HG03039 (cell line): ENCODE results near the gene CD53.
A peak's percentile ranks its signal among the peaks of the same experiment; 100 is the strongest.

Experiments
- ATAC-seq: cut with Tn5 transposase; IDR thresholded peaks from one replicate; pipeline ENCODE4 v1.9.1; 2021; ENCODE audit warnings: mild to moderate bottlenecking, moderate library complexity; ENCODE audit not compliant: unreplicated experiment

Gene CD53

DNA sequence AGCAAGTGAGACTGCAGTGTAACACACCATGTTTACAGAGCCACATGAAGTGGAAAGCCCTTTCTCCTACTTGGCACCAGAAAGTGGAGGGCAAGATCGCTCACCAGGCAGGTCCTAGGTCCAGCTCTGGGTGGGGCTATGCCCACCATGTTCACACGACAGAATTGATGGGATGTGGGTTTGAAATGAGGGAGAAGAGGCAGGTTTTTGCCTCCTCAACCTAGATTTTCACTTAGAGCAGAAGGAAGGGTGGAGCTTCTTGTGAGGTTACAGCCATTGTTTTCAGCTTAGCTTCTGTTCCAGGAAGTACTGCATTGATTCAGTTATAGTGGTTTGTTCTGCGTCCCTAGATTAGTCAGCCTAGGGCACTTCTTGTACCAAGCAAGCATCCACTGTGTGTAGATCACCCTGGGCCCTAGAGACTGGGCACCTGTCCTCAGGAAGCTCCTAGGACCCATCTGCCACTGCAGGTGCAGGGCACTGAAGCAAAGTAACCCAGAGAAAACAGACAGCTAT, 2.3 kb downstream of the CD53 start:
- peak; percentile 31 for ATAC-seq

DNA sequence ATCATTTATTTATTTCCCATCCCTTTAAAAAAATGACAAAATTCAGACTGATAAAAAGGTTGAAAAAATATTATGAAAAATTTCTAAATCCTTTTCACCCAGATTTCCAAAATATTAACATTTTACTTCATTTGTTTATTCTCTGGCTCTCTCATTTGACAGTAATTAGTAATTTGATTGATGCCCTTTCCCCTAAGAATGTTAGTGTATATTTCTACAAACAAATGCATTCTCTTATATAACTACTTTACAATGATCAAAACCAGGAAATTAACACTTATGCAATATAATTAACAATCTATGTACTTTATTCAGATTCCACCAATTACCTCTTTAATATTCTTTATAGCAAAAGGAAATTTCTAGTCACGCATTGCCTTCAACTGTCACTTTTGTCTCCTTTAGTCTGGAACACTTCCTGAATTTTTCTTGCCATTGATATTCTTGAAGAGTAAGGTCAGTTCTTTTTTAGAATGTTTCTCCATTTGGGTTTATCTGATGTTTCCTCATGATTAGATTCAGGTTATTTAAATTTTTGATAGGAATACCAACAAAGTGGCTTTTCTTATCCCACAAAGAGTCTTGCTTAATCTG, 3.9 kb downstream of the CD53 start:
- no peak for ATAC-seq

DNA sequence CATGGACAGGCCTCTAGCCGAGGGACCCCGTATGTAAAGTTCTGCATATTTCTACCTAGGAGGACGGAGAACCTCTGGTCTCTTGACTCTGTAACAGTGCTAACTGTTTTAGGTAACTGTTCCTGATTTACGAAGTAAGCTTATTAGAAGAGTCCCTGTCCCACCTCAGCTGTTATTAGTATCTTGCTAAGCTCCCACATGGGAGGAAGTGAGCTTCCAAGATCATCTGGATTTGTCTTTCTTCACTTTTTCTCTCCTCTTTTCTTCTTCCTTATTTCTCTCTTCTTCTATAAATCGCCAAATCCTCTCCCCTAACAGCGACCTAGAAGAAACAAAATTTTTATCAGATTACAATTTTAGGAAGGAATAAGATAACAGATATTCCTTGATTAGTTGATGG, 4.4 kb downstream of the CD53 start:
- ATAC-seq, result no peak

DNA sequence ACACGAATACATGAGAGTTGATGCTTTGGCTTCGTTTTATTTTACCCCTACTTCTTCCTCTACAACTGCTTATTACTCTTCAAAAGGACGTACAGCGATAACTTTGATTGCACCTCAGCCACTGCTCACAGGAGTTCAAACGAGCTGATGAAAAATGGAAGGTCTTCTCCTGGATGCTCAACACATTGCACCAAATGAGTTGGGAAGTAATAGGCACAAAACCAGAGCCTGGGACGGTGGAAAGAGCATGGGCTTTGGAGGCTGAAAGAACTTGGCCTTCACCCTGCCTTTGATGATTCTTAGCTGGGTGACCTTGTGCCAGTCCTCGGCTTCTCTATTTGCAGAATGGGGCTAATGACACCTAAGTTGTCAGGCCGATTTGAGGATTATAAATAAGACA, 4.8 kb downstream of the CD53 start:
- no peak for ATAC-seq

DNA sequence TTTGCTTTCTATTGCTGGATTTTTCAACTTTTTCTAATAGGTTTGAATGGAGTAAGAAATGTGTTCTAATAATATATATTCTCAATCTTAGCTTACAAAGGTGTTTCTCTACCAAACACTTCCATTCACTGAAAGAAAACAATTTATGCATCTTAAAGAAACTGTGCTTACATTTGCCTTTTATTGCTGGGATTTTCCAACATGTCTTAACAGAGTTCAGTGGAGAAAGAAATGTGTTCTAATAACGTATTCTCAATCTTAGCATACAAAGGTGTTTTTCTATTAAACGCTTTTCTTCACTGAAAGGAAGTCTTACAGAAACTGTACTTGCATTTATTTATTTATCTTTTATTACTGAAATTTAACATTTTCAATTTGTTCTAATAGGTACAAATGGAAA, 5.6 kb downstream of the CD53 start:
- ATAC-seq, result no peak

DNA sequence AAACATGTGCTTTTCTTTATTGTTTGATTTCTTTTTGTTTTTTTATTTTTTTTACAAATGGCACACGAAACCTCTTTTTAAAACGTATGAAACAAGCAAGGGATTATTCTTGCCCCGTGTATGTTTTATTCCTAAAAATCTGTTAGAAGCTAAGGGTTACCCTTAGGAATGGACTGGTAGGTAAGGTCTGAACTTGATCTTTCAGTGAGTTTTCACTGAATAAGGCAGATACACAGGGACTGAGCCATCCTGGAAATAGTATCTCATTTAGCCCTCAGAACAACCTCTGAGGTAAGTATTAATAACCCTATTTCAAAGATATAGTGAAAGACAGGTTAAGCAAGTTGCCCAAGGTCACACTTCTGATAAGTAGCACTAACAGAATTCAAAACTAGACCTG, 6.0 kb downstream of the CD53 start:
- no peak for ATAC-seq

DNA sequence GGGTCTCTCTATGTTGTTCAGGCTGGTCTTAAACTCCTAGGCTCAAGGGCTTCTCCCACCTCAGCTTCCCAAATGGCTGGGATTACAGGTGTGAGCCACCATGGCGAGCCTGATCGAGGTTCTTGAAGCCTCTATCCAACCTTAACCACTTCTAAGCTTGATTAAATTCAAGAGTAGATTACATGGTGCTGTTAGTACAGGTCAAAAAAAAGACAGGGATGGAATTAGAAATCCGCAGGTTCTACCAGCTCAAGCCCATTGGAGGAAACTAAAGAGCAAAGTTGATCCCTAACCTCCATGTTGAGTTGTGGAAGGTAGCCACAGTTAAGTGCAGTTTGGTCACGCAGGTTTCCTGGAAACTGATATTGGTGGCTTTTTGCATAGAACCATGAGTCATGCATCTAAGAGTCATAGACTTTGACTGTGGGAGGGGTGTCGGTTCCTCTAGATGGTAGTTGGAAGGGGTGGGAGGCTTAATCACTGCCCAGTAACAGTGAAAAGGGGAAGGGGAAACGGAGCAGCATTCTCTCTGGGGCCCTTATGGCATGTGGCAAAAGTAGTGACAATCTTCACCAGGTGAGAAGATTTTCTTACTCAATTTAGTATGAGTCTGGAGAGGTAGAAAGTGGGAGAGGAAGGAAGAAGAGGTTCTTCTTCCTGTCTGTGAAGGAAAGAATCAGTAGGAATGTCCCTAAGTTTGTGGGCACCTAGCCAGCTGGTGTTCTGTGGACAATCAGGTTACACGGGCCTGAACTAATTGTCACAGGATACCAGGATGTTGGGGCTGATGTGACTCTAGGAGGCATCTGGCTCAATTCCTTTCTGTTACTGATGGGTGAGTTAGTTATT, 7.0 kb downstream of the CD53 start:
- peak; percentile 50 for ATAC-seq

DNA sequence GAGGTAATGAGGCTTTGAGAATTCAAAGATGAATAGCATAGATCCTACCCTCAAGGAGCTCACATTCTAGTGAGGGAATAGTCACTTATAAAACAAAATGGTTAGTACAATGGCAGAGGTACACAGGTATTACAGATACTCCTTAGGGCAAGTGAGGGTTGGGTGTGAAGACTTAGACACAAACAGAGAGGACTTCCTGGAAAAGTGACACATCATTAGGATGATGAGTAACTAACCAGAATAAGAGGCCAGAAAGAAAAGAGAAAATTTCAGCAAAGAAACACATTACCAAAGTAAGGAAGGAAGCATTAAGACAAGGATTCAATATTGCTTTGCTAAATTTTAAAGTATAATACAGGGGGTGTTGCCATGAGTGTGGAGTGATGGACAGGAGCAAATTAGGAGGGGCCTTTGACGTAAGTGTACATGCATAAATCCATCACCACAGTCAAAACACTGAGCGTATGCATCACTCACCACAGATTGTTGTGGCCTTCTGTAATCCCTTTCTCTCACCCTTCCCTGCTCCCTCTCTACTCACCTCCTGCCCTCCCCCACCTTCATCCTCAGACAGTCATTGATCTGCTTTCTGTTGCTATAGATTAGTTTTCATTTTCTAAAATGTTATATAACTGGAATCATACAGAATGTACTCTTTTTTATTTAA, 7.9 kb downstream of the CD53 start:
- no peak for ATAC-seq

DNA sequence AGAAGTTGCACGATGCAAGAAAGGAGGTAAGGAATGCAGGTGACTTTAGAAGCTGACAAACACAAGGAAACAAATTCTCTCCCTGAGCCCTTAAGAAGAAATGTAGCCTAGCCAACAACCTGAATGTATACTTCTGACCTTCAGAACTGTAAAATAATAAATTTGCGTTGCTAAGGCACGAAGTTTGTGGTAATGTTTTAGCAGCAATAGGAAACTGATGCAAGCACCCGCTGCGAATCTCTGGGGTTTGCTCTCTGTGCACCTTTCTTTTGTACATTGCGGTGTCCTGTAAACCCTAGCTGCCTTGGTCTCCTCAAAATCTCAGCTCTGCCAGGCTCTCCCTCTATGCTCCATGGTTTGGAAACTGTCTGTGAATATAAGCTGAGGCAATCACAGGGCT, 15.1 kb downstream of the CD53 start:
- ATAC-seq, result no peak

DNA sequence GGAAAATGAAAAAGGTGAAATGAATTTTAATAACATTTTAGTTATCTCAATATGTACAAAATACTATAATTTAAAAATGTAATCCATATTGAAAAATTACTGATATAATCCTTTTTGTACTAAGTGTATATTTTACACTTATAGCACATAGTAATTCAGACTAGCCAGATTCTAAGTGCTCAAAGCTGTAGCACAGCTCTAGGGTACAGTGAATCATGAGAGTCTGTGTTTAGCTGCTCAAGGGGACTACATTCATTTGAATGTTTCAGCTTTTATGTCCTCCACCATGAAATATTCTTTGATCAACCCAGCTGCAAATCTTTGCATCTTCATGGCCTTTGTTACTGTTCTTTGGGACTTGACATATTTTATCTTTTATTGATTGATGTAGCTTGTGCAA, 15.7 kb downstream of the CD53 start:
- no peak for ATAC-seq

DNA sequence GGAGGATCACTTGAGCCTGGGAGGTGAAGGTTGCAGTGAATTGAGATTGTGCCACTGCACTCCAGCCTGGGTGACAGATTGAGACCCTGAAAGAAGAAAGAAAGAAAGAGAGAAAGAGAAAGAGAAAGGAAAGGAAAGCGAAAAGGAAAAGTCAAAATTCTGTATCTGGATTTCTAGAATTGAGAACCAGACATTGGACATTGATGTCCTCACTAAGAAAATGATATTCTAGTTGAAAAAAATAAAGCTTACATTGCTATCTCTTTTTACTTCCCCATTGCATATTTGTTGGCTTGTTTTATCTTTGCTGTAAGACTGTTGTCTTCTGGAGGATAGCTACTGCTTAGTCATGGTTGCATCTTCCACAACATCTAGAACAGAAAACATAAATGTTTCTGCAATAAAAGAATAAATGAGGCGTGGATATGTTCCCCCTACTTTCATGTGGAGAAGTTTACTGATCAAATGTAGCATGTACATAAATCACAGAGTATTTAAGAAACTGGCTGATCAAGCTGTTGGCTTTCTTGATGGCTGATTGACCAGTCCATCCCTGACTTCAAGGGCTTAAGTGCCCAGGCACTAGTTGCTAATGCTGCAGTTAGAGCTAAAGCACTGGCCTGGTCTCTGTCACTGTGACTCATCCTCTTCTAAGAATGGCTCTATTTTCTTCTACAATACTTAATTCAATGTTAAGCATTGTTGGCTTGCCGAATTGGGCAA, 17.7 kb downstream of the CD53 start:
- no peak for ATAC-seq

DNA sequence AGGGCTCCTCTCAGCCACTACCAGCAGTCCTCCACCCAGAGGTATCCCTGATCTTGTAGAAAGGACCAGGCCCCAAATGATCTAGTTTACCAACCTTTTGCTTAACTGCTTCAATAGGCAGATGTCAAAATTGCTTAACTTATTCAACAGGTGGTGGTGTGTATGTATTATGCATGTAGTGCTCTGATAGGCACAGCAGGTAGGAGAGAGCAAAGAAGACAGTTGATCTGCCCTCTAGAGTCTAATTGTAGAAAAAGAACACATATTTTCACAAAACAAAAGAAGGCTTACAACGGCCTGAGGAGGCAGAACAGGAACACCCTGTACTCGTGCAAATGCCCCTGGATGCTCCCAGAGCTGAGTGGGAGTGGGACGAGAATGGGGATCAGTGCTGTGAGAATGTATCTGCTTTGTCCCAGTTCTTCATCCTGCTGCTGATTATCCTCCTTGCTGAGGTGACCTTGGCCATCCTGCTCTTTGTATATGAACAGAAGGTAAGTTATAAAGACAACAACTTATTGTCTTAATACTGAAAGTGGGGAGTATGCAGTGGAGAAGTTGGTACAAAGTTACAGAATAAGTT, 21.1 kb downstream of the CD53 start:
- ATAC-seq, result no peak

DNA sequence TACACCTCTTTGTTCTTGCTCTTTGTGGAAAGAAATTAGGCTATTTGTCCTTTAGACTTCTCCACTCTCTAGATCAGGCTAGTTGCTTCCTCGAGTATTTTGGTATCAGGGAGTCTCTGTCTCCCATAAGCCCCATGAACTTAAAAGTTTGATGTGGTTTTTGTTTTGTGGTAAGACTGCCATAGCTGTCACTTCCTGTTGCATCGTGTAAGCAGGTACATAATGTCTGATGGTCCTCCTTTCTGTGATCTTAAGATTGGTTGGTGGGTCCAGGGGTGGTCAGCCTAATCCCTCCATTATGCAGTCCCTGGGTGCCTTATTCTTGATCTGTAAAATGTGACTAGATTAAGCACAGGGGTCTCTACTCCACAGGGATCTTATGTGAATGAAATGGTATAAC, 23.1 kb downstream of the CD53 start:
- ATAC-seq, result no peak

DNA sequence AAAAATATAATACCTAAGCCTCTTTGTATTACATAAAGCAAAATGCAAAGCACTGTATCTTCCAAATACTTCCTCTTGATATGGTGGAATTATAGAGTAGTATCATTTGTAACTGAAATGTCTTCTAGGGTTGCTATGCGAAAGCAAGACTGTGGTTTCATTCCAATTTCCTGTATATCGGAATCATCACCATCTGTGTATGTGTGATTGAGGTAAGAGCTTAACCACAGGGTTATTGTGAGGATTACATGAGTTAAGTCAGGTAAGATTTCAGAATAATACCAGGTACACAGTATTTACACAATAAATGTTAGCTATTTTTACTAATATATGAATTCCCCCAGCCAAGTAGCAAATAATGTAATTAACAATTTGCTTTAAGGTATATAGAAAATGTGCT, 24.7 kb downstream of the CD53 start:
- no peak for ATAC-seq

DNA sequence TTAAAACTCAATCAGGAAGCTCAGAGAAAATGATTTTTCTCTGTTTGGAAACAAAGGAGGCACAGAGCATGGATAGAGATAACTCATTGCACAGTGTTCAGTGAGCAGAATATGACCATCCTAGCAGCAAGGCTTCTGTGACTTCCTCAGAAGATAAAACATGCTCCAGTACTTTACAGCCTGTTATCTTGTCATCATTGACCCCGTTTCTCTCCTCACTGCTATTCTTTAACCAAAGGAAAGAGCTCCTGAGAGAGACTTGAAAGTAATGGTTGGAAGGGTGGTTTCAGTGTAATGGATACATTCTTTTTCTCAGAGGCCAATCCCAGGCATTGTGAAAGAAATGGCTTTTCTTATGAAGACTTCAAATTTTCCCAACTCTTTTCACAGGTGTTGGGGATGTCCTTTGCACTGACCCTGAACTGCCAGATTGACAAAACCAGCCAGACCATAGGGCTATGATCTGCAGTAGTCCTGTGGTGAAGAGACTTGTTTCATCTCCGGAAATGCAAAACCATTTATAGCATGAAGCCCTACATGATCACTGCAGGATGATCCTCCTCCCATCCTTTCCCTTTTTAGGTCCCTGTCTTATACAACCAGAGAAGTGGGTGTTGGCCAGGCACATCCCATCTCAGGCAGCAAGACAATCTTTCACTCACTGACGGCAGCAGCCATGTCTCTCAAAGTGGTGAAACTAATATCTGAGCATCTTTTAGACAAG, 25.9 kb downstream of the CD53 start:
- no peak for ATAC-seq

DNA sequence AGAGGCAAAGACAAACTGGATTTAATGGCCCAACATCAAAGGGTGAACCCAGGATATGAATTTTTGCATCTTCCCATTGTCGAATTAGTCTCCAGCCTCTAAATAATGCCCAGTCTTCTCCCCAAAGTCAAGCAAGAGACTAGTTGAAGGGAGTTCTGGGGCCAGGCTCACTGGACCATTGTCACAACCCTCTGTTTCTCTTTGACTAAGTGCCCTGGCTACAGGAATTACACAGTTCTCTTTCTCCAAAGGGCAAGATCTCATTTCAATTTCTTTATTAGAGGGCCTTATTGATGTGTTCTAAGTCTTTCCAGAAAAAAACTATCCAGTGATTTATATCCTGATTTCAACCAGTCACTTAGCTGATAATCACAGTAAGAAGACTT, 26.5 kb downstream of the CD53 start:
- no peak for ATAC-seq

DNA sequence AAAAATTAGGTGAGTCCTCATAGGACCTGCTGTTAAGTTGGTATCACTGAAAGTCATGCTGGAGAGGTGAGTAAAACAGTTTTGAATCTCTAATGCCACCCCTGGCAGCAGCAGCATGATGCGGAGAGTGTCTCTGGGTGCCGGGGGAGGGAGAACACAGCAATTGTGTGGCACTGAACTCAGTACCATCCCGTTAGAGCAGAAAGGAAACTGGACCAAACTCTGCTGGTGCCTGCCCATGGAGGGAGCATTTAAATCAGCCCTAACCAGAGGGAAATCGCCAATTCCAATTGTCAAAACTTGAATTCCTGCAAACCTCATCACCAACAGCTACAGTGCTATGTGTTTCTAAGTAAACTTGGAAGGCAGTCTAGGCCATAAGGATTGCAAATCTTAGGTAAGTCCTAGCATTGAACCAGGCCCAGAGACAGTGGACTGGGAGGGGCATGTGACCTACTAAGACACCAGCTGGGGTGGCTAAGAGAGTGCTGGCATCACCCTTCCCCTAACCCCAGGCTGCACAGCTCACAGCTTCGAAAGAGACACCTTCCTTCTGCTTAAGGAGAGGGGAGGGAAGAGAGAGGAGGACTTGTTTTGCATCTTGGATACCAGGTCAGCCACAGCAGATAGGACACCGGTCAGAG, 30.0 kb downstream of the CD53 start:
- ATAC-seq, result no peak

DNA sequence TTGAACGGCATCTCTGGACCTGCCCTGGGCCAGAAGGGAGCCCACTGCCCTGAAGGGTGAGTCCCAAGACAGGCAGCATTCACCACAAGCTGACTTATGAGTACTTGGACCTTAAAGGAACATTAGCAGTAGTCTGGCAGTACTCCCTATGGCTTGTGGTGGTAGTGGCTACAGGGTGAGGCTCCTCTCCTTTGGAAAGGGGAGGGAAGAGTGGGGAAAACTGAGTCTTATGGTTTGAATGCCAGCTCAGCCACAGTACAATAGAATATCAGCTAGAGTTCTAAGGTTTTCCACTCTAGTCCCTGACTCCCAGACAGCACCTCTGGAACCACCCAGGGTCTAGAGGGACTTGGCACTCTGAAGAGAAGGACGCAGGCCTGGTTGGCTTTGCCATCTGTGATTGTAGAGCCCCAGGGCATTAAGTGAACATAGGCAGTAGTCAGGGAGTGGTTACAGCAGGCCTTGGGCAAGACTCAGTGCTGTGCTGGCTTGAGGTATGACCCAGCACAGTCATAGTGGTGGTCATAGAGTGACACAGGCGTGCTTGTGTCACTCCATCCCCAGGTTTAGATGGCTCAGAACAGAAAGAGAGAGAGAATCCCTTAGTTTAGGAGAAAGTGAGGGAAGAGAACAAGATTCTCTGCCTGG, 31.0 kb downstream of the CD53 start:
- no peak for ATAC-seq

DNA sequence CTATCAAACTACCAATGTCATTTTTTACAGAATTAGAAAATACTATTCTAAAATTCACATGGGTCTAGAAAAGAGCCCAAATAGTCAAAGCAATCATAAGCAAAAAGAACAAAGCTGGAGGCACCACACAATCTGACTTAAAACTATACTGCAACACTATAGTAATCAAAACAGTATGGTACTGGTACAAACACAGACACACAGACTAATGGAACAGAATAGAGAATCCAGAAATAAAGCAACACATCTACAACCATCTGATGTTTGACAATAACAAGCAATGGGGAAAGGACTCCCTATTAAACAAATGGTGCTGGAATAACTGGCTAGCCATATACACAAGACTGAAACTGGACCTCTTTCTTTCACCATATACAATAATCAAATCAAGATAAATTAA, 39.8 kb downstream of the CD53 start:
- ATAC-seq, result no peak
